ENCODE data around the gene CCDC197.

DNA sequence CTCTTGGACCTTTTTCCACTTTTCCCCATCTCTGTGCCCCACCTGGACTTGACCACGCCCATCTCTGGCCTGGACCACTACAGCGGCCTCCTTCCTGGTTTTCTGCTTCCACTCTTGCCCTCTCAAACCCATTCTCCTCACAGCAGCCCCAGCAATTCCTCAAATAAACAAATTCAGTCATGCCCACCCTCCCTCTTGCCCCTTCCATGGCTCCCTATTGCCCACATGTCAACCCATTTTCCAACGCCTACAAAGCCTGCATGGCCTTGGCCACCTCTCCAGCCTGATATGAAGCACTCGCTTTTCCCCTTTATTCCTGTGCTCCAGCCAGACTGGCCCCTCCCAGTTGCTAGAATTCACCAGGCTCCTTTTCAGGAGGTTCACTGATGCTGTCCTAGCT lies 23.2 kb downstream of the CCDC197 start:
- TF ChIP-seq, protein P1, sequence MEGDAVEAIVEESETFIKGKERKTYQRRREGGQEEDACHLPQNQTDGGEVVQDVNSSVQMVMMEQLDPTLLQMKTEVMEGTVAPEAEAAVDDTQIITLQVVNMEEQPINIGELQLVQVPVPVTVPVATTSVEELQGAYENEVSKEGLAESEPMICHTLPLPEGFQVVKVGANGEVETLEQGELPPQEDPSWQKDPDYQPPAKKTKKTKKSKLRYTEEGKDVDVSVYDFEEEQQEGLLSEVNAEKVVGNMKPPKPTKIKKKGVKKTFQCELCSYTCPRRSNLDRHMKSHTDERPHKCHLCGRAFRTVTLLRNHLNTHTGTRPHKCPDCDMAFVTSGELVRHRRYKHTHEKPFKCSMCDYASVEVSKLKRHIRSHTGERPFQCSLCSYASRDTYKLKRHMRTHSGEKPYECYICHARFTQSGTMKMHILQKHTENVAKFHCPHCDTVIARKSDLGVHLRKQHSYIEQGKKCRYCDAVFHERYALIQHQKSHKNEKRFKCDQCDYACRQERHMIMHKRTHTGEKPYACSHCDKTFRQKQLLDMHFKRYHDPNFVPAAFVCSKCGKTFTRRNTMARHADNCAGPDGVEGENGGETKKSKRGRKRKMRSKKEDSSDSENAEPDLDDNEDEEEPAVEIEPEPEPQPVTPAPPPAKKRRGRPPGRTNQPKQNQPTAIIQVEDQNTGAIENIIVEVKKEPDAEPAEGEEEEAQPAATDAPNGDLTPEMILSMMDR (IDR thresholded peaks at IDR 0.05): no peak
- TF ChIP-seq POLR2A (IDR thresholded peaks at IDR 0.05): no peak

Data from ovary (tissue), 3 donors.